ENCODE results near the gene JAKMIP3.

GRCh38 chr10:132064082-132064755, 1.5 kb upstream of the JAKMIP3 start:
- TF ChIP-seq REST (IDR thresholded peaks at IDR 0.05; ENCODE audit: low read depth), result no peak
- TF ChIP-seq CTCF (IDR thresholded peaks at IDR 0.05 in 2 of 3, conservative IDR thresholded peaks at IDR 0.05 in 1 of 3; ENCODE audit: borderline replicate concordance in 1 of 3, insufficient read depth in 1 of 3, low read depth in 2 of 3, low read length in 2 of 3), result no peak
- no peak for TF ChIP-seq JUND (IDR thresholded peaks at IDR 0.05)
- no peak for TF ChIP-seq FOSL1 (IDR thresholded peaks at IDR 0.05; ENCODE audit: low read depth)
- no peak for TF ChIP-seq EZH2 (IDR thresholded peaks at IDR 0.05)
- TF ChIP-seq SIN3A (IDR thresholded peaks at IDR 0.05; ENCODE audit: low read depth), result no peak
- TF ChIP-seq CBX3 (IDR thresholded peaks at IDR 0.05; ENCODE audit: low read depth), result no peak
